DMS153 (cell line): Measurements from ENCODE around the gene FOXP1.

ENCODE experiments used
- DNase-seq: peaks from one replicate; lab custom pipeline; 2025; lab: John Stamatoyannopoulos, UW

FOXP1 gene

DNA sequence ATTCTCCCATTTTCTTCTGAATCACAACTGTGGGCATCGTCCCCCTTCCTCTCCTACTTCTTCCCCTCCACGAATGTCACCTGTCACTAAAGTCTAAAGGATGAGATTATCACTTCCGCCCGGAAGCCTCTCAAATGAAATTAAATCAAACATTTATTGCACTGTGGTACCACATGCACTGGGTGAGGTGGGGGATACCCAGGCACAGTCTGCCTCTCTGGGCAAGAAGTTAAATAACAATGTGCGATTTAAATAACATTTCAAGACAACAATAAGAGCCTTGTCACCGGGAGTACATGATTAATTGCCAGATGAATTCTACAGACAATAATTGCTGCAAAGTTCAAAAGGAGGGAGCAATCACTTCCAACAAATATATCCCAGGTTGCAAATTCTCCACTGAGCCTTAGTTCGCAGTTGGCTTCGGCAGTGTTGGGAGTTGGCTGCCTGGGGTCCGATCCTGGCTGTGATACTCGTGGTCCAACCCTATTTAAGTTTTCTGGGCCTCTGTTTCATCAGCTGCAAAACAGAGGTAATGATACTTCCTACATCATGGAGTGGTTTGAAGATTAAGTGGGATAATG, 77.7 kb downstream of the FOXP1 start:
- no peak for DNase-seq

DNA sequence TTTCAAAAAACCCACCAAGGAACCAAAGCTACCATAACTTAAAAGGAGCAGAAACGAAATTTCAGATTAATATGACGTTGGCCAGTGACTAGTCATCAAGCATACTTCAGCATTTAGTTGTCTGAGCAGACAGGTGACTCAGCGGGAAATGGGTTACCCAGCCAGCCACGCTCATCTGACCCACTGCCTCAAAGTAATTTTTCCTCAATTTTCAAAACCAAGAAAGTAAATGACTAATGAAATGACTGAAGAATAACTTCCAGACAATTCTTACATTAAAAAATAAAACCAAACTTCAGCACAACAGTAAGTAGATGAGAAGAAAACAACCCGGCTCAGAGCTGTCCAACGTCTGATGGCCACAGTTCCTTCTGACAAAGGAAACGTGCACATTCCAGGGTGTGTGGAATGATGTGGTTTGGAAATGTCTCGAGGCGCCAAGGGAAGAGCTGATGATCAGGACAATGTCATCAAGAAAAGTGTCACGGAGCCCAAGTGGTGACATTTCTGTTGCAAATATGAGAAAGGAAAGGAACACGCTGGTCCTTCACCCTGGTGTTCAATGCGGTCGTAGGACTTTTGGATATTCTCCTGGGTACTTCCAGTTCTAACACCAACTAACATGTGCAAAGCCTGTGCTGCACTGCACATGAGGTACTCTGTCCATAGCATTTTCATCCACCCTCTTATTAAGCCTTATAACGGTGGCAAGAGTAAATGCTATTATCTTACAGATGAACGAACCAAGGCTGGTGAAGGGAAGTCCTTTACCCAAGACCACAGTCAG, 79.1 kb downstream of the FOXP1 start:
- DNase-seq: no peak

DNA sequence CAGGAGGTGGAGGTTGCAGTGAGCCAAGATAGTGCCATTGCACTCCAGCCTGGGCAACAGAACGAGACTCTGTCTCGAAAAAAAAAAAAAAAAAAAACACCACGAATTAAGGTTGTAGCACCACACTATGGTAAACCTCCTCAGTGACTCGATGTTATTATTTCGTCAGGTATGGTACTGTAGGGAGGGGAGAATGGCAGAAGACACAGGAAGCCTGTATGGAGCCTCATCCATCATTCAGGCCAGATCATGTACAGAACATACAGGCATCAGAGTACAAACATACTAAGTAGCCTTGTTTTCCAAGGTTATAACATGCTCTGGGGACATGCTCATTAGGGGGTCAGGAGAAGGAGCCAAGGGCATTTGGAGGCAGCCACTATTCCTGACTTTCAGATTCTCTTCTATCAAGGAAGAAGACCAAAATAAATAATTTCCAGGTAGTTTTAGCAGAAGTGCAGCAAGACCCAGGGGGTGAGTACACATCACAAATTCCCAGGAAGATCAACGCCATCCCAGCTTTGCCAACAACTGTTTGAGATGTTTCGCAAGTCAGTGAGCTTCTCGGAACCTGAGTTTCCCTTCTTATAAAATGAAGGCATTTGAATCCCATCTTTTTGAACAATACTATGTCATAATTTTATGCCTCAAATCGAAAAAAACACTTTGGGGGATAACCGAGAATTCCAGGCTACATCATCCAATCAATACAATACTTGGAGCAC, 79.8 kb downstream of the FOXP1 start:
- DNase-seq: no peak

DNA sequence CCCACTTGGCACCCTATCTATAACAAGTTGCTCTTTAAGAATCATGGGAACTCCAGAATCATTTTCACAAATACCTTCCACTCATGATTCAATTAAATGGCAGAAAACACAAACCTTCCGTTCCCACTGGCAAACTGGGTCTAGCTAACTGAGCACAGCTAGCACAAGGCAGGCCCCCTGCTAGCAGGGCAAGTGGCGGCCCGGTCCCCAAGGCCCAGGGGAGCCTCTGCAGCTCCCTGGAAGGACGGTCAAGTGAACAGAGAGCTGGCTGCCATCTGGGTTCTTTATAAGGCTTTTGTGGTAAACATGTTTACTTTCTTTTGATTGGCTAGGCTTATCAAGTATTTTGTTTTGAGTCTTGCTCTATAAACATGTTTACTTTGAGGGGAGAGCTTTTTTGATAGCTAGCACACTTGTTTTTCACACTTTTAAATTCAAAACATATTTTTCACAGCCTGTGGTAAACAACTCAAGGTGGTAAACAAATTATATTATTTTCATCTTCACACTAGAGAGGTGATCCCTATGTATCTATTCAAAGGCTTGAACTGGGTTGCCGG, 81.4 kb downstream of the FOXP1 start:
- DNase-seq: no peak

GRCh38 chr3:71500696-71501095, 82.8 kb downstream of the FOXP1 start:
- DNase-seq: no peak

GRCh38 chr3:71499227-71499876, 84.2 kb downstream of the FOXP1 start:
- no peak for DNase-seq

GRCh38 chr3:71498543-71498942, 85.0 kb downstream of the FOXP1 start:
- DNase-seq: no peak

GRCh38 chr3:71497971-71498444, 85.5 kb downstream of the FOXP1 start:
- DNase-seq: no peak

GRCh38 chr3:71497367-71497897, 86.1 kb downstream of the FOXP1 start:
- DNase-seq: no peak

DNA sequence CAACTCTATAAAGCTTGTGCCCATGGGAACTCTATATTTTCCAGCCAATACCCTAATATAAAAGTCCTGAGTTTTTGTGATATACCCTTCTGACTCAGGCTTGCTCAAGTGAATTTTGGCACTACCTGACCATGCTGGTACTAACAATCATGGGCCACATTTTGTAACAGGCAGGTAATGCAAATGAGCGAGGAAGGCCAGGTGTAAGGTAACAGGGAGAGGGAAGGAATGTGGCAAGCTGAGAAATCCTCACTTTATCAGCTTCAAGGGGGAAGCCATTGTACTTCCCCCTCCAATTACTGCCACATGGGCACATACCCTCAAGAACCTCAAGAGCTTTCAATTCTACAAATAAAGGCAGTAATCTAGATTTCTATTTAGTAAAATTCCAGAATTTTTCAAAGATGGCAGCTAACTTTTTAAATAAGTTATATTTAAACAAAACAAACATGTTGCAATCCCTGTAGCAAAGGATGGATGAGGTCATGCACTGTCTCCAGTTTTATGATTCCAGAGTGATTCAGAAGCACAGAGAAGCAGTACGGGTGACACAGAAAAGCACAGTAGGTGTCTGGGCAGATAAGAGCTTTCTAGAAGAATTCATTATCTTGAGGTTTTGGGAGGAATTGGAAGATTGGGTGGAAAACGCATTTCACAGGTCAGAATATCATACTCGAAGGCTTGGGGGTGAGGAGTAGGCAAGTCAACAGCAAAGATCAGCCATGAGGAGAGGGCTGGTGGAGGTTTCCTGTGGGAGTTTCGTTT, 87.6 kb downstream of the FOXP1 start:
- no peak for DNase-seq

DNA sequence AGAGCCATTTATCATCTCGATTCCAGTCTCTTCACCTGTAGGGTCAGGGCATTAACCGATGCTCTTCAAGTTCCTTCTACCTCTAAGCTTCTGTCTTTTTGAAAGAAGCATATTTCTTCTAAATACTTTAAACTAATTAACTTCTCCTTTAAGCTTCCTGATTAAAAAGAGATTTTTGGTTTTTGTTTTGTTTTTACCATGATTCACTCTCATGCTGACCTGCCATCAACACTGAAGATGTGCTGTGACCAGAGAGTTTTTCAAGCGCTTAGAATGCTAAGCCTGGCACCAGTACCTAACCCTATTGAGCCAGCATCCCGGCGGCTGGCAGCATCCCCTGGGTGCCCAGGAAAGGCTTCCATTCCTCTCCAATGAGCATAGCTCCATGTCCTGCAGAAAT, 89.3 kb downstream of the FOXP1 start:
- DNase-seq: no peak

GRCh38 chr3:71492974-71493771, 90.4 kb downstream of the FOXP1 start:
- DNase-seq: no peak

- no peak for DNase-seq
Observed at GRCh38 chr3:71492566-71492965, 91.0 kb downstream of the FOXP1 start.

- DNase-seq: no peak
Observed at GRCh38 chr3:71491154-71491752, 92.3 kb downstream of the FOXP1 start.

GRCh38 chr3:71490692-71491091, 92.8 kb downstream of the FOXP1 start:
- no peak for DNase-seq

GRCh38 chr3:71489315-71489761, 94.2 kb downstream of the FOXP1 start:
- no peak for DNase-seq

GRCh38 chr3:71488882-71489281, 94.6 kb downstream of the FOXP1 start:
- DNase-seq: no peak

DNA sequence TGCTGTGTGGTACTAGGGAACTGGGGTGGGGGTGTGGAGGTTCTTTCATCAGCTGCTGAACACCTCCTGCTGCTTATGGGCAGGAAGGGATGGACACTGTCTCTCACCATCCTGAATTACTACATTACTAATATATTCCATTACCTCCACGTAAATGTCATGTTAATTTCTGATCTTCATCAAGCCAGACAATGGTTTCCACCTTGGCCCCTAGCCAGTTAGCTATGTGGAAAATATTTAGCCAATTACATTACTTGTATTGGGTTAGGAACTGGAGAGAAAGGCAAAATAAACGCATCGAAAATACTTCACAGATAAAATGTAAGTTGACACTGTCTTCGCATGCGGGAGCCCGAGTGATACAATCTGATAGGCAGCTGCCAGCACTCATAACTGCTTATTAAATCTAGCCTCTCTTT, 95.1 kb downstream of the FOXP1 start:
- DNase-seq: no peak

DNA sequence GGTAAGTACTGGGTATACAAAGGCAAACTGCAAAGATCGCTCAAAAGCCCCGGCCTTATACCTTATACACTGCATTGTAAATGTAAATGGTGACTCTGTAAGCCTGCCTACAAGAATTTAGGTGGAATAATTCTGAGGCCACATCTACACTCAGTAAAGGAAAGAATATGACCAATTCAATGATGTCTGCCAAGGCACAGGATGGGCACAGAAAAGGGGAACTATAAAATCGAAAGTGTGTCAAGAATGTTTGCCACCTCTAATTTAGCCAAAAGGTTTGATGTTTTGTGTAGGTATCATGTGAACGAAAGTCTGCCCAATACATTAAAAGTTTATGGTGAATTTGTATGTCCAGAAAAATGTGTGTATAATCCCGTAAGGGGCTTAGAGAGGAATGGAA, 96.1 kb downstream of the FOXP1 start:
- no peak for DNase-seq

DNA sequence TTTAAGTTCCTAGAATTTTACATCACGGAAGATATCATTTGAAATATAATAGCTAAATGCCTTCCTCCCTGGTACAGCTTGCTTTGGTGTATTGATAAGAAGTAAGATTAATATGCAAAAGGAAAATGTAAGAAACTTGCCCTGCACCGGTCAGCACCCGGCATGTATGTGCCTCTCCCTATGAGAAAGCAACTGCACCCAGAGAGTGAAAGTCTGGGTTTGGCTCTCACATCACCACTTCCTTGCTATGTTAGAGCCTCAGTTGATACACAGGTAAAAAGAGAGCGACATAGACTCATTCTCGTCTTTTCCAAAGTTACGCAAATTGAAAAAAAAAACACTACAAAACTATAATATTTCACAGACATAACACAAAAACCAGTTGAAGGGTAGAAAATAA, 96.7 kb downstream of the FOXP1 start:
- DNase-seq: no peak
